ENCODE data around the gene DMD.

DMD gene

GRCh38 chrX:32185160-32185559 lies 1026.2 kb downstream of the DMD start:
- DNase-seq: no peak

DNA sequence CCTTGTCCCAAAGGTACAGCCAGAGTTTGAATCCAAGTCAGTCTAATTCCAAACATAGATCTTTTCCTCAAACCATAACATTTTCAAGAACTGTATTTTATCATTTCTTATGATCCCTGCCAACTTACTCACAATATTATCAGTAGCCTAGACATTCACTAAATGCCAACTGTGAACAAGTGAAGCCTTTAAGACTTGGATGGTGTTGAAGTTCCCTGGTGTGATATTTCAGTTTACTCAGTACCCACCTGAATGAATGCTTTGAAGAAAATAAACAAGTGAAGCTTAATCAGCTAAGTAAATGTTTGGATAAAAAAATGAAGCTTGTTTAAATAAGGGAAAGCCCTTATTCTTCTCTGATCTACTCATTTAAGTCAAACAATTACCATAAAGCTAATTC lies 1028.3 kb downstream of the DMD start:
- no peak for DNase-seq

DNA sequence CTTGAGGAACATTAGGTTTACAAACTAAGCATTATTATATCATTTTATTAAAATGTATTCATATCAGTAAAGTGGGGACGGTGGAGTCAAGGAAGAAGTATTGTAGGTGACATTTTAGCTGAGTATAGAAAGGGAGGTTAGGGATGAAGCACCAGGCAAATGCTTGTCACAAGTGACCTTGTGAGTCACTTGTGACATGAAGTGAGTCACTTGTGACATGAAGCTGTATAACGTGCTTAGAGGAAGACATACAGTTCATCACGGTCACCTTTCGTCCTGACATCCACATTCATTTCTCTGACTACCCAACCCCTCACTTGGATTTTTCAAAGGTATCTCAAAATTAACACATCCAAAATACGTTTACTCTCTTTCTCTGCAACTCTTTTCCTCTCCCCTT lies 1034.8 kb downstream of the DMD start:
- DNase-seq: no peak

GRCh38 chrX:32170481-32170880 lies 1040.9 kb downstream of the DMD start:
- DNase-seq: no peak

GRCh38 chrX:32155044-32155638 lies 1056.2 kb downstream of the DMD start:
- no peak for DNase-seq

DNA sequence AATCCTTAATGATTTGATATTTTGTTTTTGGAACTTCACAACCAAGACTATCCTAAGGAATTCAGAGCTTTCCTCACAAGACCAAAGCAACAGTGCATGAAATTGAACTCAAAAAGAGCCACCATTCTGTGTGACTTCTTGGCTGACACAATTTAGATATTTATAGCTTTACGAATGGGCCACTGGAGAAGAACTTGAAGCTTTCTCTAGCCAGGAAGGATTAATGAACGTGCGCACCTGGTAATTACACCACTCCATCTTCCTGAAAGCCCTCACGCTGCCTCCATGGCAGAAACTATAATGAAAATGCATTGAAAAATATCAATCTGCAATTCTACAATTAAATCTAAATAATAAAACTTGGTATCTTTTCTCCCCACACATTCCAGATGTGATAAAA lies 1057.8 kb downstream of the DMD start:
- DNase-seq: no peak

DNA sequence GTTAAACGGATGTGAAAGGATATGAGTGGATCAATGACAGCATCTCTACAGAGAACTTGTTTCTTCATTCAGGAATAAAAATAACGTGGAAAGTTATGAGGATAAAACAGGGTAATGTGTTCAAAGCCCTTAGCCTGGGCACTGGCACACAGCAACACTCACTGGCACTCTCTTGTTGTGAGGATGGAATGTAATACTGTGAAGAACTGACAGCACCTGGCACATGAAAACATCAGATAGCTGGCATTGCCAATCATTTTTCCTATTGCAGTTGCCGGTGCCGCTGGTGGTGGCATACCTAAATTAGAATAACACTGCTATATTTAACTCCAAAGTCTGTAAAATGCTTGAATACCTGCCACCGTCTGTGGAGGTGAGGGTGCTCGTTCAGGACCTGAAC lies 1061.2 kb downstream of the DMD start:
- no peak for DNase-seq

GRCh38 chrX:32141841-32142240 lies 1069.5 kb downstream of the DMD start:
- no peak for DNase-seq

DNA sequence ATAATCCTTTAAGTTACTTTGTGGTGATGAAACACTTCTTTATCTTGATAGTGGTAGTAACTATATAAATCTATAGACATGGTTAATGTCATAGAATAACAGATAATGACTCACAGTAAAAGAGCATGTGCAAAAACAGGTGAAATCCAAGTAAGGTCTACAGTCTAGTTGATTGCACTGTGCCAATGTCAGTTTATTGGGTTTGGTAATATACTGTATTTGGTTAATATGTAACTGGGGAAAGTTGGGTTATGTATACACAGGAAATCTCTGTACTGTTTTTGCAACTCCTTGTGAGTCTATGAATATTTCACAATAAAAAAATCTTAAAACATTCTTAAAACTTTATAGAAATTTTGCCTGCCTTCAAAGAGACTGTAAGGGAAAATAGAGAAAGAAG lies 1071.9 kb downstream of the DMD start:
- DNase-seq: no peak

- DNase-seq: no peak
These were observed 1073.8 kb downstream of the DMD start for GRCh38 chrX:32137525-32137924.

GRCh38 chrX:32126997-32127396 lies 1084.4 kb downstream of the DMD start:
- DNase-seq: no peak

GRCh38 chrX:32118832-32119231 lies 1092.5 kb downstream of the DMD start:
- no peak for DNase-seq

DNA sequence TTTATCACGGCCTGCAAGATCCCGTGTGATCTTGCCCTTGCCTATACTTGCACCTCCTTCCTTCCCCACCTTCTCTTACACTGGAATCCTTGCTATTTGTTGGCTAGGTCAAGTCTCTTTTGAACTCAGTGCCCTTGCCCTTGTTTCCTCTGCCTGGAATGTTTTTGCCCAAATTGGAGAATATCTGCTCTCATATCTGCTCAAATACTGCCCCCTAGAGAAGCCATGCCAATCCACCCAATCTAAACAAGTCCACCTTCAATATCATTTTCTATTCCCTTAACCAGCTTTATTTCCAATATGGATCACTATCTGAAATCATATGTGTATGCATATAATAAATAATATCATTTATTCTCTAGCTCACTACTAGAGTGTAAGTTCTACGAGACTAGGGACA lies 1095.3 kb downstream of the DMD start:
- no peak for DNase-seq

DNA sequence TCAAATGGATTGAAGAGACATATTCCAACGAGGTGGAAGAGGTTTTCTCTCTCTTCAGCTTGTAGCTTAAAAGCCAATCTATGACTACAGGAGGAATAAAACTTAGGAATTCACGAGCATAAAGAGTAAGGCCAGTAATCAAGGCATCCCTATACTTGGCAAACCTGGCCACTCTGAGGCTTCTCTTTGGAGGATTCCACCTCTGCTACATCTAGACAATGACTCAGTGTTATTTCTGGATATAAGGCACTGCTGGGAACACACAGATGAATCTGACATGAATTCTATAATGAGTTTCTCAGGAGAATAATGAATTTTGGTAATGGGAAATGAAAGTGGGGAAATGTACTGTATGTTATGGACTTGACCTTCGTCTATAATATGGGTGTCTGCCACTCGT lies 1123.7 kb downstream of the DMD start:
- no peak for DNase-seq

- DNase-seq: no peak
These were observed 1126.6 kb downstream of the DMD start for GRCh38 chrX:32084757-32085156.

DNA sequence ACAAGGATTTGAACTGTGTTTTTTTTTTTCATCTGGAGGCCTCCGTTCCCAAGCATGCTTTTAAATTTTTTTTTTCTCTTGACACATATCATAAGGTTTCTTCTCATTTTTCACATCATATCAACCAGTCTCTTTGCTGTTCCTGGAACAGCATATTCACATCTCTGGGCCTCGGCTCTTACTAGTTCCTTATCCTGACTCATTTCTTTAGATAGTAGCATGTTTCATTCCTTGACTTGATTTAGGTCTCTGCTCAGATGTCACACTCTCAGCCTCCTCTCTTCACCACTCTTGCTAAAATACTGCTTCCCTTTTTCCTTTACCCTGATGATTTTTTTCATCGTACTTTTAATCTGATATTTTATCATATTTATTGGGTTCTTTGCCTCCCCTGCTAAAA lies 1163.1 kb downstream of the DMD start:
- DNase-seq: no peak

GRCh38 chrX:32045149-32045548 lies 1166.2 kb downstream of the DMD start:
- no peak for DNase-seq

GRCh38 chrX:32041181-32041580 lies 1170.2 kb downstream of the DMD start:
- DNase-seq: no peak

GRCh38 chrX:32026772-32027171 lies 1184.6 kb downstream of the DMD start:
- no peak for DNase-seq

DNA sequence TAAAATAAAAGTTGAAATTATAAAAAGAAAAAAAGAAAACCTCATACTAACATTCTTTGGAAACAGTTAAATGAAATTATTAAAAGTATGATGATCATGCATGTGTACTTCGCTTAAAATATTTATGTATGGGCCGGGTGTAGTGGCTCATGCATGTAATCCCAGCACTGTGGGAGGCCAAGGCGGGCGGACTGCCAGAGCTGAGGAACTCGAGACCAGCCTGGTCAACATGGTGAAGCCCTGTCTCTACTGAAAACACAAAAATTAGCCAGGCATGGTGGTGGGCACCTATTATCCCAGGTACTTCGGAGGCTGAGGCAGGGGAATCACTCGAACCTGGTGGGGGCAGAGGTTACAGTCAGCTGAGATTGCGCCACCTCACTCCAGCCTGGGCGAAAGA lies 1187.3 kb downstream of the DMD start:
- DNase-seq: no peak

GRCh38 chrX:32016195-32016594 lies 1195.2 kb downstream of the DMD start:
- no peak for DNase-seq

DNA sequence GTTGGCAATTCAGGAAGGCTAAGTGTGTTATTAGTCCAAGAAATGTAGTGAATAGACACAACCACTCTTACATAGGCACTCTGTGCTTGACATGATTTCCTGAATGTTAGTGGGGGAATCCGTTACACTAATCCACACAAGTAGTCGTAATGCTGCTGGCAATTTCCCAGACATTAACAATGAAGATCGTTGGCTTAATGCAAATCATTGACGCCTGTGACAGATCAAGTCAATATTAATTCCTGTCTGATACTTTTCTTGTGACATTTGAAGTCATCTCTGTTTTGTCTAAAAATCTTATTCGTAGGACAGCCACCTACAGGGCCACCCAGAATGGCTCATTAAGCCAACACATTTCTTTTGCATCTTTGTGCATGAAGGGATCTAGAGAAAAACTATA lies 1200.4 kb downstream of the DMD start:
- DNase-seq: no peak

GRCh38 chrX:32010212-32010611 lies 1201.1 kb downstream of the DMD start:
- DNase-seq: no peak

DNA sequence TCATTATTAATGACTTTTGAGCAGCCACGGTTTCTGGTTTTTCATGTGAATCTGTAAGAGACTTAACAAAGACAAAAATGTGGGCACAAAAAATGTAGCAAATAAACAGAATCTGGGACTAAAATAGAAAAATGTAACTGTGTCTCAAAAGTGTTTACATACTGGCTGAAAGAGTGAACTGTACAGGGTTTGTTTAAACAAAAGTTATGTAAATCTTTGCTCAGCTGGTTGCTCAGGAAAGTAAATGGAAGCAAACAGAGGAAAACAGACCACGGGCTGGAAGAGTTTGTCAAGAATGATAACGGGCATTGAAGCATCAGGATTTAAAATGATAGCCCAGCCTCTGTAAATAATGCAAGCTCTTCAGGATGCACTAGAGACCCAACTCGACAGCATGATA lies 1217.7 kb downstream of the DMD start:
- DNase-seq: no peak

GRCh38 chrX:31988975-31989374 lies 1222.4 kb downstream of the DMD start:
- no peak for DNase-seq

DNA sequence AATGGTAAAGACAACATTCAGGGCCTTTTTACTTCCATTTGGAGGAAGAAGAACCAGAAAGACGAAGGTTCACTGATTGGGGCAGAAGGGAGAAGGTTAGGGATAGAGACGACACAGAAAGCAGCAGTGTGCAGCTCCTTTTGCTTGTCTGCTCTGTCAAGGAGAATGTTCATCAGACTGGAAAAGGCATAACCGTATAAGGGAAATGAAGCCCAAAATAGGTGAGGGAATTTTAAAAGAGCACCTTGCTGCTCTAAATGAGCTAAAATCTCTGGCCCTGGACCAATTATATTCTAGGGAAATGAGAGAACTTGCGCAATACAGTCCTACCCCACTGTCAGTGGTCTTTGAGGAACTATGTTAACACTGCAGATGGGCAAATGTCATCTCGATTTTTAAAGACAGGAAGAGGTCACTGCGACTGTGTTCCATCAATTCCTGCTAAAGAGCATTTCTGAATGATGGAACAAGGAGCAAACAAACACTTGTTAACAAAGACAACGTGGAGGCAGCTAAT lies 1229.7 kb downstream of the DMD start:
- no peak for DNase-seq

Measured in activated T-cell treated with anti-CD3 and anti-CD28 coated beads, Interleukin-2, amount 50 U/mL, for 48 hours (primary cell).